Measurements from ENCODE around the gene SYT9. TPM values are rescaled to one million over a fixed set of nuclear protein-coding genes. Genes with fewer than 3 reads are reported as not detected.
A peak's percentile ranks its signal among the peaks of the same experiment; 100 is the strongest.

Gene SYT9
- total RNA-seq, 4 donors from 2014 or later: 0.14 to 0.16 TPM; not detected in 2

DNA sequence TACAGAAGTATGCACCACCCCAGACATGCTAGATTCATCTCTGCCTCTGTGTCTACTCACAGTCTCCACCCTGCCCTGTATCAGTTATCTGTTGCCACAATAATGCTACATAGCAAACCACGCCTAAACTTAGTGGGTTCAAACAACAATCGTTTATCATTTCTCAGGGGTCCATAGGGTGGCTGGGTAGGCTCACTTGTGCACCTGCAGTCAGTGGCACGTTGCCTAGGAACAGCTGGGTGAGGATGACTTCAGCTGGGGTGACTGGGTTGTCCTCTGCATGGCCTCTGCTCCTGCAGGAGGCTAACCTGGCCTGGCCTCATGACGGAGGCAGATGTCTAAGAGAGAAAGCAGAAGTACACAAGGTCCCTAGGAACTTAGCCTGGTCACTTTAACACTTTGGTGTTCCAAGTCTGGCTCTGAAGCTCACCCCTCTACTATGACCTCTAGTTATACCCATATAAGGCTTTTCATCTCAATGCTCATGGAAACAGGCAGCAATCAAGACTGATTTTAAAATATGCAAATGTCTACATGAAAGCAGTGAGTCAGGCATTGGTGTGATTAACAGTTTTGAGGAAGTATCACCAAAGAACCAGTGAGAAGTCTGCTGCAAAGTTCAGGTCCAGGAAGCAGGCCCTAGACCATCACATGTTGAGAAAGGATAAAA is 244.3 kb downstream of the SYT9 start:
- in situ Hi-C loops (cut with MboI; ENCODE audit: low pct_ligation_motif_present in 1 of 4, low pct_unique_long_range_greater_than_20kb in 1 of 4, low sequenced_read_pairs in 3 of 4) (no loop called here), intact Hi-C loops (cut with DNase I; ENCODE audit: low total_unique reads) (no loop called here)
- Histone ChIP-seq H3K27me3 (no peaks in the 10 kb centered on the region), H3K36me3 (no peaks in the 10 kb centered on the region), H3K9me3 (no peaks in the 10 kb centered on the region), H3K27ac (peak overlapping the region in 1 of 4 donors; percentile 3), H3K4me3 (no peak overlapping the region), H3K4me1 (no peaks in the 10 kb centered on the region)
- TF ChIP-seq EP300 (IDR thresholded peaks at IDR 0.05; ENCODE audit: low read depth) (no peak), POLR2AphosphoS5 (IDR thresholded peaks at IDR 0.05) (no peak), POLR2A (IDR thresholded peaks at IDR 0.05) (no peak)
- TF ChIP-seq, protein P1, sequence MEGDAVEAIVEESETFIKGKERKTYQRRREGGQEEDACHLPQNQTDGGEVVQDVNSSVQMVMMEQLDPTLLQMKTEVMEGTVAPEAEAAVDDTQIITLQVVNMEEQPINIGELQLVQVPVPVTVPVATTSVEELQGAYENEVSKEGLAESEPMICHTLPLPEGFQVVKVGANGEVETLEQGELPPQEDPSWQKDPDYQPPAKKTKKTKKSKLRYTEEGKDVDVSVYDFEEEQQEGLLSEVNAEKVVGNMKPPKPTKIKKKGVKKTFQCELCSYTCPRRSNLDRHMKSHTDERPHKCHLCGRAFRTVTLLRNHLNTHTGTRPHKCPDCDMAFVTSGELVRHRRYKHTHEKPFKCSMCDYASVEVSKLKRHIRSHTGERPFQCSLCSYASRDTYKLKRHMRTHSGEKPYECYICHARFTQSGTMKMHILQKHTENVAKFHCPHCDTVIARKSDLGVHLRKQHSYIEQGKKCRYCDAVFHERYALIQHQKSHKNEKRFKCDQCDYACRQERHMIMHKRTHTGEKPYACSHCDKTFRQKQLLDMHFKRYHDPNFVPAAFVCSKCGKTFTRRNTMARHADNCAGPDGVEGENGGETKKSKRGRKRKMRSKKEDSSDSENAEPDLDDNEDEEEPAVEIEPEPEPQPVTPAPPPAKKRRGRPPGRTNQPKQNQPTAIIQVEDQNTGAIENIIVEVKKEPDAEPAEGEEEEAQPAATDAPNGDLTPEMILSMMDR (IDR thresholded peaks at IDR 0.05): no peak
- peak; percentile 28 for DNase-seq
- 71% methylated on average over 4 of the region's 4 CpGs; no CpG with 5 or more reads in 1 of the 2 donors for WGBS, 2 donors (ENCODE audit: low coverage in 1 of 2)

- DNase-seq: no peak
- intact Hi-C loops (cut with DNase I; ENCODE audit: low total_unique reads) (no loop called here), in situ Hi-C loops (cut with MboI; ENCODE audit: low pct_ligation_motif_present in 1 of 4, low pct_unique_long_range_greater_than_20kb in 1 of 4, low sequenced_read_pairs in 3 of 4) (no loop called here)
- H3K27me3 ChIP-seq: no peaks in the 10 kb centered on the region
- no peak overlapping the region for H3K27ac ChIP-seq
- no peak for TF ChIP-seq POLR2AphosphoS5 (IDR thresholded peaks at IDR 0.05)
- TF ChIP-seq, protein P1 (IDR thresholded peaks at IDR 0.05): no peak
- no peak for TF ChIP-seq EP300 (IDR thresholded peaks at IDR 0.05; ENCODE audit: low read depth)
- no peak for TF ChIP-seq POLR2A (IDR thresholded peaks at IDR 0.05)
- H3K4me3 ChIP-seq: no peak overlapping the region
- H3K36me3 ChIP-seq: no peaks in the 10 kb centered on the region
- no peaks in the 10 kb centered on the region for H3K9me3 ChIP-seq
- H3K4me1 ChIP-seq: no peaks in the 10 kb centered on the region
- 75% methylated on average over 4 of the region's 4 CpGs; no CpG with 5 or more reads in 1 of the 2 donors for whole genome bisulfite sequencing, 2 donors (ENCODE audit: low coverage in 1 of 2)
Observed at GRCh38 chr11:7498193-7498592, 246.5 kb downstream of the SYT9 start.

DNA sequence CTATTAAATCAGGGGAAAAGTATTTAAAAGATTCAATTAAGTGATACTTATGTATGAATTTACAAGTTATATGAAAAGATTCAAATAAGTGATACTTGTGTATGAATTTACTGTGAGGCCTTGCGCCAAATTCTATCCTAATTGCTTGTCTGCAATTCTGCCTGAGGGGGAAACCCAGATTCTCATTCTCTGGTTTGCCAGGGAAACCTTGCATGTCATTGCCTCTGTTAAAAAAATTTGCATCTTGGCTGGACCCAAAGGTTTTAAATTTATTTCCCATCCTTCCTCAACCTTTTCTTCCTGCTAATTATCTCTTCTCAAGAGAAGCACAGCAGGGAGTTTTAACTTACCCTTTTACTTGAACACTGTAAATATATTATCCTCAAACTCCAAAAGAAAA is 247.4 kb downstream of the SYT9 start:
- no peak overlapping the region for H3K4me3 ChIP-seq
- no peak overlapping the region for H3K27ac ChIP-seq
- H3K4me1 ChIP-seq: no peaks in the 10 kb centered on the region
- in situ Hi-C loops (cut with MboI; ENCODE audit: low pct_ligation_motif_present in 1 of 4, low pct_unique_long_range_greater_than_20kb in 1 of 4, low sequenced_read_pairs in 3 of 4): no loop called here
- H3K36me3 ChIP-seq: no peaks in the 10 kb centered on the region
- TF ChIP-seq, protein P1 (IDR thresholded peaks at IDR 0.05): no peak
- TF ChIP-seq EP300 (IDR thresholded peaks at IDR 0.05; ENCODE audit: low read depth): no peak
- no peak for TF ChIP-seq POLR2A (IDR thresholded peaks at IDR 0.05)
- no peak for TF ChIP-seq POLR2AphosphoS5 (IDR thresholded peaks at IDR 0.05)
- H3K27me3 ChIP-seq: no peaks in the 10 kb centered on the region
- intact Hi-C loops (cut with DNase I; ENCODE audit: low total_unique reads): no loop called here
- 97 to 100% methylated on average over 1 of the region's 1 CpG for WGBS, 2 donors (ENCODE audit: low coverage in 1 of 2)
- no peak for DNase-seq
- H3K9me3 ChIP-seq: no peaks in the 10 kb centered on the region

- H3K27ac ChIP-seq: no peak overlapping the region
- no peak for DNase-seq
- intact Hi-C loops (cut with DNase I; ENCODE audit: low total_unique reads) (no loop called here), in situ Hi-C loops (cut with MboI; ENCODE audit: low pct_ligation_motif_present in 1 of 4, low pct_unique_long_range_greater_than_20kb in 1 of 4, low sequenced_read_pairs in 3 of 4) (no loop called here)
- no peaks in the 10 kb centered on the region for H3K36me3 ChIP-seq
- no peaks in the 10 kb centered on the region for H3K9me3 ChIP-seq
- H3K27me3 ChIP-seq: no peaks in the 10 kb centered on the region
- TF ChIP-seq POLR2A (IDR thresholded peaks at IDR 0.05) (no peak), EP300 (IDR thresholded peaks at IDR 0.05; ENCODE audit: low read depth) (no peak), POLR2AphosphoS5 (IDR thresholded peaks at IDR 0.05) (no peak)
- TF ChIP-seq, protein P1 (IDR thresholded peaks at IDR 0.05): no peak
- H3K4me3 ChIP-seq: no peak overlapping the region
- H3K4me1 ChIP-seq: no peaks in the 10 kb centered on the region
- 91 to 100% methylated on average over 3 of the region's 3 CpGs for WGBS, 2 donors (ENCODE audit: low coverage in 1 of 2)
Observed at GRCh38 chr11:7500251-7500650, 248.5 kb downstream of the SYT9 start.
